ENCODE measurements around the gene HRH1.

Gene HRH1

DNA sequence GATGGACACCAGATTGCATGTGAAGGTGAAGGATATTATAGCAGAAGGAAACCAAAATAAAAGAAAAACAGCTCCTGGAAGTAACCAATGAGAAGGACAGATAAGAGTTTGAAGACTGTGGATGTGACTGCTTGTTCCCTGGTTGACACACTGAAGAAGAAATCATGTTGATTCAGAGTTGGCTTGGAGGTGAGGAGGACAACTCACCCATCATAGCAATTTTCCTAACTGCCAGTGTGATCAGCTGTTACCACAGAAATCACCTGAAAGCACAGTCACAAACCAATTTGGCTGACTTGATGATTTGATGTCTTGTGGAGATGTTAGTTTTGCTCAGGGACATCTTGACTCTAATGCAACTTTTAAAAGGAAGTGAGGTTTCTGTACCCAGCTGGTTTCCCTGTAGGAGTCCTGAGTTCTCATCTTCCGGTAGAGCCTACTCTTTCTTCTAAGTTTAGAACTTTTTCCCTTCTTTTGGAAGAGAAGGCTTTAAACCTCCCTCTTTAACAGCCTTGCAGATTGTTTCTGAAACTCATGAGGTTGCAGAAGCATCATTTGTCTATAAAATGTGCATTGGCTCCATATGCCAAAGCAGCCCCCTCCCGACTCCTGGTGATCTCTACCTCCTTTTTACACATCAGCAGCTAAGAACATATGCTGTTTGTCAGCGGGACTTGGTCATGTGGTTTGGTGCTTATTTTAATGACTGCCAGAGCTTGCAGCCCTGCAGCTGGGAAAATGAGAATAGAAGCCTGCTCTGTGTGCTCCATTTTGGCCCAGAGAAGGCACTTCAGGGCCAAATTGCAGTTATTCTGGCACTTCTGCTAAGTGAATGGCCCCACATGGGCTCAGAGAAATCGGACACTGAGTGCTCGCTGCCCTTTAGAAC is 128.2 kb downstream of the HRH1 start:
- no peak for DNase-seq (ENCODE audit: low read depth in 2 of 2)

DNA sequence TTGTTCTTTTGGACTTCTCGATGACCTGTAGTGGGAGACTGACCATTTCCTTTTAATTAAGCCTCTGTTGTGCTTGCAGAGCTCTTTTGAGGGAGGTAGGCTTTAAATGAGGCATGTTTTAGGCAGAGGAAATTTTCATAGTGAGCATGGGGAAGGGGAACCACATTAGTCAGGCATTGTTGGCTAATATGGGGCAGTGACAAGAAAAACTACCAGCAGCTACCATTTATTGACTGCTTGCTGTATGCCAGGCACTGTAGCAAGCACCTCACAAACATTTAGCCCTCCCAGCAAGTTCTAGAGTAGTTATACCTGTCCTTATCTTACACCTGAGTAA is 128.8 kb downstream of the HRH1 start:
- no peak for DNase-seq (ENCODE audit: low read depth in 2 of 2)

DNA sequence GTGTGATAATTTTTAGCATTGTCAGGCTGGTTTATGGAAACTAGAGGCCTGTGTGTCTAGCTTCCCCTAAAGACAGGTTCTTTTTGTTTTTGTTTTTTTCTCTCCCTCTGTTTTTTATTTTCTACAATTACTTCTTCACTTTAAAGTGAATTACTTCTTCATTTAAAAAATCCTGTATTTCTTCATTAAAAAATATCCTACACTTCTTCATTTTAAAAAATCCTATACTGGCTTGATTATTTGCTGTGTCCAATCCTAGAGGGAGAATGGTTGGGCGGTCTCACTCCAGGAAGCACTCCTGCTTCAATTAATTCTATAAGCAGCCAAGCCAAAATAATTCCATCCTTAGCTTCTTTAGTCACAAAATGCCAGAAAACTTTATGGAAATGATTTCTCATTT is 129.7 kb downstream of the HRH1 start:
- no peak for DNase-seq (ENCODE audit: low read depth in 2 of 2)

DNA sequence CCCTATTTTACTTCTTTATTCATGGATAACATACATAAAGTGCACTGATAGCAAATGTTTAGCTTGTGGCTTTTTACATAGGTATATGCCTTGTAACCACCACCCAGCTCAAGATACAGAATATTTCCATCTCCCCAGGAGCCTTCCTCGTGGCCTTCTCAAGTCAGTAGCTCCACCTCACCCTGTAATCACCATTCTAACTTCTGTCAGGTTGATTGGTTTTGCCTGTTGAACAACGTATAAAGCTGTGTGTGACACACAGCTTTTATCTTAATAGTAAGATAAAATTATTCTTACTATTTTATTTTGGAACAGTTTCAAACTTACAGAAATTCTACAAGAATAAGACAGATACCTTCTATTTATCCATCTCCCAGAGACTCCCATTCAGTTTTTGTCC is 131.2 kb downstream of the HRH1 start:
- DNase-seq (ENCODE audit: low read depth in 2 of 2): no peak

DNA sequence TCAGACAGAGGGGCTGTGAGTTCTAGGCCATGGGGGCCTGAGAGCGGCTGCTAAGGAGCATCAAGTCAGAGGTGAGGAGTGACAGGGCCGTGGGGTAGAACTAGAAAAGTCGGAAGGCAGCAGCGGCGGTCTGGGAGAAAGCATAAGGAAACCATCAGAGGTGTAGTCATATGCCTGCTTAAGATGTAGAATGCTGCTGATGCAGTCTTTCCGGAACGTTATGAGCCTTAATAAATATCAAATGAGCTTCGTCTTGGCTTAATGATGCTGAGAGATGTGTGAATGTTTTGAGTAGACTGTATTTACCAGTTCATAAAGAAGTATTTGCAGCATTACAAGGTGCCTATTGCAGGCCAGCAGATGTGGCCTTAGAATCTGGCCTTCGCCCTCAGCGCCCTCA is 133.1 kb downstream of the HRH1 start:
- DNase-seq (ENCODE audit: low read depth in 2 of 2): no peak

DNA sequence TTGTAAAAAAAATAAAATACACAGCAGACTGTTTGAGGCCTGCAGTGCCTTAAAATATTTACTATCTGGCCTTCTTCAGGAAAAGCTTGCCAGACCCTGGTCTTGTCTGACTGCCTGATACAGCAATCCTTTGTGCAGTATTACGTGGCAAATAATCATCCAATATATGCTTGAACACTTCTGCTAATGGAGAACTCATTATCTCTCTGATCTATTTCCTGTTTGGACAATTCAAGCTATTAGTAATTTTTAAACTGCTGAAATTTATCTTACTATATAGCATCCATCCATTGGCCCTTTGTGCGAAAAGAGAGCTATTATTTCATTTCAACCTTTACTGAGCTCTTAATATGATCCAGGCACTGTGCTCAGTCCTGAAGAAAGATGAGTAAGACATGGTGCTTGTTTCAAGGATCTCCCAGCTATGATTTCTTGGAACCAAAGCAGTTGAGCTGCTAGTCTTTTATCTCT is 133.8 kb downstream of the HRH1 start:
- DNase-seq (ENCODE audit: low read depth in 2 of 2): no peak

DNA sequence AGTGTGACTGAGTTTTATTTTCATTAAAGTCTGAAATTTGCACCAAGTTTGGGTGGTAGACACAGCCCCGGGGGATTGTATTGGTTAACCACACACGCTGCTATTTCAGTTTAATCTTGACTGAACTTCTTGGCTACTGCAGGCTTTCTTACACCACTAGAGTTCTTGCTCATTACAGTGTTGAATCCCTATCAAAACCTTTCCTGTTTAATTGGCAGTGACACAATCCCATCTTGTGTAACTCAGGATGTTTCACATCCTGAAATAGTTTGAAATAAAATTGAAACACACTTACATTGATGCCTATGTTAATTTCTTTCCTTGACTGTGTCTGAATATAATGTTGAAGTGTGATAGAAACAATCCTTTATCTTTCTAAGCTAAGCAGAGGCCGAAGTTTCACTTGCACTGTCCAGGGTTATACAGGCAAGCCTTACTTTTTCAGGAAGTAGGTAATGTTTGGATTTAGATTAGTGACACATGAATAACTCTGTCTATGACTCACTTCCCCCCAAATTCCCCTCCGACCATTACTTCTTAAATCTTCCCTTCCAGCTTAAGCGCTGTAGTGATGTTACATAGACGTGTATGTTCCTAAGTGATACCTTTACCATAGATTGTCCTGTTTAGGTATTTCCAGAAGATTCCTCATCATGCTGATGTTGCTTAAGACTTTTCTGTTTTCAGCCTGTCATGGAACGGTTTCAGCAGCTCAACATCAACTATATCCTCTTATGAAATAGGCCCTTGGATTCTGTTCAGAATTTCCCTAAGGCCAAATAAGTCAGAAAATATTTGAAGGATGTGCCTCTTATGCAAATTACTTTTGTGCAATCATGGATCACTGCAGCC is 134.7 kb downstream of the HRH1 start:
- no peak for DNase-seq (ENCODE audit: low read depth in 2 of 2)

DNA sequence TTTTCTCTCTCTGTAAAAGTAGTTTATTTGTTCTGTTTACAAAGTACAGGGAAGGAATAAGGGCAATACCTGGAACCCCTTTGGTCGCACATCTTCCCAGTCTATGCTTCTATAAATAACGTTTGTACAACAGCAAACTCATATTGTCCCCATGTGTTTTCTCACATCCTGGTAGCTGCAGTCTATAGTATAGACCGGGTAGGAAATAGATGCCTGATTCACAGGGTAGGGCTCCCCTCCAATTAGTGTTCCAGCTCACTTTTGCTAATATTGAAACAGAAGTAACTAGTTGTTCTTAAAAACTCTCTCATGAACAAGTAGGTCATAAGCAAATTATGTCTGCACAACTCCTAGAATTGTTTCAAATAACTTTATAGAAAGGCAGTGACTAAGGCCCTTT is 135.6 kb downstream of the HRH1 start:
- no peak for DNase-seq (ENCODE audit: low read depth in 2 of 2)

DNA sequence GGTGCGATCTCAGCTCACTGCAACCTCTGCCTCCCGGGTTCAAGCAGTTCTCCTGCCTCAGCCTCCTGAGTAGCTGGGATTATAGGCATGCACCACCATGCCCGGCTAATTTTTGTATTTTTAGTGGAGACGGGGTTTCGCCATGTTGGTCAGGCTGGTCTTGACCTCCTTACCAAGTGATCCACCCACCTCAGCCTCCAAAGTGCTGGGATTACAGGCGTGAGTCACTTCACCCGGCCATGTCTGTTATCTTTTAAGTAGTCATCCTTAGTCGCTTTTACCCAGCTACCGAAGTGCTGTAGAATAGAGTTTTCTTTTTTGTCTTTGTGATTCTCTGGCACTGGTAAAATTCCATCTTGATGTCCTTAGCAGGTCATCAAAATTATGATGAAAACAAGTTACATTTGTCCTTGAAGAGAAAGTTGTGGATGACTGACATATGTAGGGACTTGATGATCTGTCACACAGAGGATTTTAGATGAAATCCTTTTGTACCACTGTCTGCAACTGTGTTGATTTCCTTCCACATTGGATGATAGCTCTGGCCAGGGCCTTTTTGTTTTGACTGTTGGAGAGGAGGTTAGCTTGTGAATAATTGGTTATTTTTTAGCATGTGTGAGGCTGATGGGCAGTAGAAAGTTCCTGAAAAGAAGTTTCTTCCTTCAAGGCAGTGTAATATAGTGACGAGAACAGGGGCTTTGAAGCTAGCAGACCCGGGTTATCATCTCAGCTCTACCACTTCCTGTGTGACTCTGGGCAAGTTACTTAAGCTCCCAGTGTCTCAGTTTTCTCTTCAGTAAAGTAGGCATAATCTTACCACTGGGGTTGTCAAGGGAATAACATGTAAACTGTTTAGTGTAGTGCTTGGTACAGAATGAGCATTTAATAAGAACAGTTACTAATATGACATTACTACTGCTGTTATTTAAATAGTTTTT is 136.7 kb downstream of the HRH1 start:
- no peak for DNase-seq (ENCODE audit: low read depth in 2 of 2)

DNA sequence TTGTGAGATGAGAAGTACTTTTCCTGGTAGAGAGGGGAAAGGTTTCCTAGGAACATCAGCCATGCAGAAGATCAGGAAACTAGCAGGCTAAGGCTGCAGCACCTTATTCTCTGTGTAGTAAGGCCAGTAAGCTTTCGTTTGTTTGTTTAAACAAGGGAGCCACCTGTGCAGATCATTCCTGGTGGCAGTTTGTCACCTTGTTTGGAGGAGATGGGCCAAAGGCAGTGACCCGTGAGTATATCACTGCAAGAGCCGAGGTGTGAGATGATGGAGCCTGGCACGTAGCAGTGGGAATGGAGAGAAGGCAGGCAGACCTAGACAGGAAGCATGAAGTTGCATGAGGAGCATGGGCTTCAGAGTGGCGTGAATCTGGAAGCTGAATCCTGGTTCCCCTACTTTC is 137.5 kb downstream of the HRH1 start:
- DNase-seq (ENCODE audit: low read depth in 2 of 2): no peak

DNA sequence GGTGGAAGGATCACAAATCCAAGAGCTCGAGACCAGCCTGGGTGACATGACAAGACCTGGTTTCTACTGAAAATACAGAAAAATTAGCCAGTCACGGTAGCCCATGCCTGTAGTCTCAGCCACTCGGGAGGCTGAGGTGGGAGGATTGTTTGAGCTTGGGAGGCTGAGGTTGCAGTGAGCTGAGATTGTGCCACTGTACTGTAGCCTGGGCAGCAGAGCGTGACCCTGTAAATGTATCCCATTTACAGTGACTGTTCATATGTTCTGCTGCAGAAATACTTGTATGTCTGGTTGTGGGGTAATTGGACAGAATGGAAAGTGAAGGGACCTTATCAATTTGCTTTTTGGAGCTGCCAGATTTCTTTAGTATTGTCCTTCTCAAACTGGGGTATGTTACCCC is 142.8 kb downstream of the HRH1 start:
- DNase-seq (ENCODE audit: low read depth in 2 of 2): no peak

DNA sequence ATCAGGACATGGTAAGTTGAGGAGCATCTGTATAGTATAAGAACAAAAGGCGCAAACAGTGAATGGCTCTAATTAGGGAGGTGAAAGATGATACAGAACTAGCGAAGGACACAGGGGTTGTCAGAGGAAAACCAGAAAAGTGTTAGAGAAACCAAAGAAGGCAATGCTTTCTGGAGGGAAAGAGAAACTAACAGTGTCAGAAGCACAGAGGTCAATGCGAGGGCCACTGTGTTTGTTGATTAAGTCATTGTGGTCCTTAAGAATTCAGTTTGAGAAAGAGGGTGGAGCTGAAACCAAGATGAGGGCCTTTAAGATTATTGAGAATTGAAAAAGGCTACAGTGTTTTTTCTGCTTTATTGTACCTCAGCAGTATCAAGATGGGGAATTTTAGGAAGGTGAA is 146.7 kb downstream of the HRH1 start:
- no peak for DNase-seq (ENCODE audit: low read depth in 2 of 2)

DNA sequence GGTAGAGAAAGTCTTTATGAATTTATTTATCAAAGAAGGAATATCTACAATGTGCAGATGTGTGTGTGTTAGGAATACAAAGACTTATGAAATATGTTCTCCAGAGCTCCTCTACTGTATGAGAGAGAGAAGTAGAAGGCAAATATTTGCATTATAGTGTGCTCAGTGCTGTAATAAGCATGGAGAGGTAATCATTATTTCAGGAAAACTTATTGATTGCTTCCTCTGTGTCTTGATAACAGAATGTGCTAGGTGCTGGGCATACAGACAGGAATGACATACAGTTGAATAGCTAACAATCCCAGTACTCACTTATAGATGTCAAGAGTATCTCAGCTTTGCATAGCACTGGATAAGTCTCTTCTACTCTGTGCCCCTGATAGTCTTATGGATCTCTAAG is 148.2 kb downstream of the HRH1 start:
- no peak for DNase-seq (ENCODE audit: low read depth in 2 of 2)

DNA sequence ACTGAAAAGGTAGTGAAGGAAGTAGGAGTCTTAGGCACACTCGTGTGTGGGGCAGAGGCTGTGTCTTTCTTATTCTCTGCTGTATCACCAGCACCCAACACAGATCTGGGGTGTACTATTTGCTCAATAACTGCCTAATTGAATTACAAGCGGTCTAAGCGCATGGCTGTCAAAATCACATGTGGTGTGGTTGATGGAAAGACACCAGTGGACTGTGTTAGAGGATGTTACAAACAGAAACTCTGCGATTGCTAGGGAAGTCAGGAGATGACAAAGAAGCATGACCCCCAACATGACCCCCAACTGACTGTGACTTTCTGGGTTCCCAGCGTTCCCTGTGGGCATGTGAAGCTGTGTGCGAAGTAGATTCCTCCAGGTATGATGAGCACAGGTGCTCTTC is 149.9 kb downstream of the HRH1 start:
- DNase-seq (ENCODE audit: low read depth in 2 of 2): no peak

DNA sequence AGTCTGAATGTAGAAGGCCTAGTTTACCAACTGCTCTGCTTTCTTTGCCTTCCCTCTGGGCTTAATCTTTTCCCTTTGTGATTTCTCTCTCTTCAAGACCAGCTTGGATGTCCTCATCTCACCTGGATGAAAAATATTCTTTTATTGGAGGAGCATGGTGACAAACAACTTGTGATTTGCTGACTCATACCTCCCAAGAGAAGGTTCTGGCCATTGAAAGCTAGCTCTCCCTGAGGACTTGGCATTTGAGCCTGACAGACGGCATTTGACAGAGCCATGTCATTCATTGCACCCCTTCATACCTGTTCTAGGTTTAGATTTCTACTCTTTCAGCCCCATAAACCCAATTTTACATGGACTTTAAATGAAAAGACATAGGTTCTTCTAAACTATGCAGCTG is 151.2 kb downstream of the HRH1 start:
- no peak for DNase-seq (ENCODE audit: low read depth in 2 of 2)

DNA sequence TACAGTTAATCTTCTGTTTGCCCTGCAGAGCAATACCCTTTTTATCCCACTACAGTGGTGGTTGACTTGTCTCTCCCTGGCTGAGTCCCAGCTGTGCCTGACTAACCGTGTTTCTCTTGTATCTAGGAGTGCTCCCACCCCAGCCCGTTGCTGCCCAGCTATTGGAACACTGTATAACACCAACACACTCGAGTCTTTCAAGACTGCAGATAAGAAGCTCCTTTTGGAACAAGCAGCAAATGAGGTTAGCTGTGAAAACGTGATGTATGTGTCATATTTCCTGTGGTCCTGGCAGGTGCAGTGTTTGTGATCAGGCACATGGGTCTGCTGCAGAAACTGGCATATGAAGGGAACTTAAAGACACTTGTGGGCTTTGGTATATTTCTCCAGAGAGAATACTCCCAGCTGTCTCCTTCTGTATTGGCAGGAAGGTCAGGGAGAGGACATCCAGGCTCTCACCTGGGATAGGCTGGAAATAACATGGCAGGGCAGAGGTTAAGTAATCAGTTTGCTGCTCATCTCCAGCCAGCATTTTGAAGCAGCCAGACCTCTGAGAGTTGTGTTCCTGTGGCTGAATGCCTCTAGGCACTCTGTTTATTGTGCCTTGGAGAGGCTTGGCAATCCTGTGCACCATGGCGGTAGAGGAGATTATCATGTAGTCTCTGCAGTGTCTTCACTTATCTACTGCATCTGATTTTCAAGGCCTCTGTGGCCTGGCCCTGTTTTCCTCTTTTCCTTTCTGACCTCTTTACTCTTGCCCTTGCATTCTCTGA is 152.7 kb downstream of the HRH1 start:
- DNase-seq (ENCODE audit: low read depth in 2 of 2): peak; percentile 22 to 28

DNA sequence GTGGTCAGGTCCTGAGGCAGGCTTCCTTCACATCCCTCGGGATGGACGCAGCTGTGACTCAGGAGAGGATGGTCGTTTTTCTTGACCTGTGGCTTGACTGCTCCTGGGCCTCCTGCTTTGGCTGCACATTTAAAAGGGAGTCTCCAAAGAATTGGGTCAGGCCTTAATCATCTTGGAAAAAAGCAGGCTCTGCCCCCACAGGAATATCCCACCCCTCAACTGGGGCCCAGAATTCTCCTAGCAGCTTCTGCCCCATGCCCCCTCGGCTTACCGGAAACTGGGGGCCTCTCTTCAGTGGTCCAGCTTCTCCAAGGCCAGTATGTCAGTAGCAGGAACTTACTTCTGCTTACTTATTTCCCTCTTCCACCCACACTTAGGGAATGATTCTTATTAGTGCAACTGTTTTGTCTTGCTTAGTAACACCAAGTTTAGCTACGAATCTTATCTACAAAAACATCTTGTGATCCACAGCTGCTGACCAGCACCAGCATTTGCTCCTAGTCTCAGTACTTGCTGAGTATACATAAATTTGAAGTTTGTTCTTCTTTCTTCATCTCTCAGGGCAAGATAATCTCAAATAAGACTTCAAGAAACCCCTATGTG is 153.6 kb downstream of the HRH1 start:
- DNase-seq (ENCODE audit: low read depth in 2 of 2): no peak

DNA sequence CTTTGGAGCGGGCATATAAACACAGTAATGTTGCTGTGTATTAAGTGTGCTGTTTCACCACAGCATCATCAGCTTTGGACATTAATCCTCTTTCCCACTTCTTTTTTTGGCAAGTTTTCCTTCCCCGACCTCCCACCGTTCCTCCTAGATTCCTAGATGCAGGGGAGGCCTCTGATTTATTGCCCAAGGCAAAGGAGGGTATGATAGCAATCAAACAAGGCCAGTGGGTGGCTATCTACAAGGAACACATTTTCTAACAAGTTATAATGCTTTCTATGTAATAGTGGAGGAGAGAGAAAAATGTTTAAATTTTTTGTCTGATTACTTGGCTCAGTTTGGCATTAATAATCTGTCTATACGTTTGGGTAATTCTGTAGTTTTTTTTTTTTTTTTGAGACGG is 156.0 kb downstream of the HRH1 start:
- DNase-seq (ENCODE audit: low read depth in 2 of 2): no peak

DNA sequence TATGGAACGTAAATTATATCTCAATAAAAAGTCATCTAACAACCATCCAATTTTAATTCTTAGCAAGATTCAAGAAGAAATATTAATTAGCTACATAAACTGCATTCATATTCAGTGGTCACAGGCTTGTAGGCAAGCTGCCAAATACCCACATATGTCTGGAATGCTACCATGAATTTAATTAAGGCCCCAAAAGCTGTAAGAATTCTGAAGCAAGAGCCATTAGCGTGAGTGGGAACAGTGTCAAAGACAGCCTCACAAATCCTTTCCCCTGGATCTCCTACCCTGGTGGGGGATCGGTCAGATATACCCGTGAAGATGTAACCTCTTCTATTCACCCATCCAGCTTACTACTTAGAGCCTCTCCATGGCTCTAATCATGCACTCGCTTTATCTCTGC is 157.9 kb downstream of the HRH1 start:
- no peak for DNase-seq (ENCODE audit: low read depth in 2 of 2)
